Measurements from ENCODE around the gene HEMK1. TPM values are rescaled to one million over a fixed set of nuclear protein-coding genes. Genes with fewer than 3 reads are reported as not detected.

HEMK1 gene
- total RNA-seq, 1 donor from 2014 or later, result 7.8 TPM

- no peak overlapping the region for H3K4me3 ChIP-seq (ENCODE audit: low read length in 3 of 3)
- no peaks in the 10 kb centered on the region for H3K36me3 ChIP-seq (ENCODE audit: control insufficient read depth in 3 of 3, insufficient read depth in 3 of 3, low read length in 3 of 3)
- no peaks in the 10 kb centered on the region for H3K4me1 ChIP-seq (ENCODE audit: control insufficient read depth in 3 of 3, insufficient read depth in 3 of 3, low read length in 3 of 3)
- H3K27ac ChIP-seq (ENCODE audit: low read depth, low read length), result no peak overlapping the region
- no peak overlapping the region for H3K9ac ChIP-seq (ENCODE audit: low read depth in 1 of 3, low read length in 3 of 3)
- H3K9me3 ChIP-seq (ENCODE audit: control insufficient read depth in 3 of 3, low read length in 3 of 3), result no peaks in the 10 kb centered on the region
- peaks cover 5 to 15% (median 7%) of the 10 kb centered on the region in 3 donors for H3K27me3 ChIP-seq (ENCODE audit: control insufficient read depth in 3 of 3, insufficient read depth in 3 of 3, low read length in 3 of 3)
Observed at GRCh38 chr3:50532062-50532705, 37.1 kb upstream of the HEMK1 start.

DNA sequence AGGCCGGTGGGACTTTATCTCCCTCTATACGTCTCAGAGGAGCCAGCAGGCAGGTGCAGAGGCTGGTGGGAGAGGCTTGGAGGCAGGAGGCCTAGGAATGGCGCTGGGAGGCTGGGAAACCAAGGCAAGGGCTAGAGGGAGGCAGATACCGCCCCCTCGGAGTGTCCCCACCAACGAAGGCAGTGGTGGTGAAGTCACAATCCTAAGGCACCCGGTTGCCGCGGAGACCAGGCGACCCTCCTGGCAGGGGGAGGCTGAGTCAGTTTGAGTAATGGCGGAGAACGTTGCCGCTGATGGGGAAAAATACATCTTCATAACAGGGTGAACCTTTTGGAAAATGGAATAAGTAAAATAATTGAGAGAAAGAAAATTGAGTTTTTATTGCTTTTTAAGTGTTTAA, 36.0 kb upstream of the HEMK1 start:
- Histone ChIP-seq H3K4me1 (ENCODE audit: control insufficient read depth in 3 of 3, insufficient read depth in 3 of 3, low read length in 3 of 3) (no peaks in the 10 kb centered on the region), H3K36me3 (ENCODE audit: control insufficient read depth in 3 of 3, insufficient read depth in 3 of 3, low read length in 3 of 3) (no peaks in the 10 kb centered on the region), H3K9ac (ENCODE audit: low read depth in 1 of 3, low read length in 3 of 3) (no peak overlapping the region), H3K9me3 (ENCODE audit: control insufficient read depth in 3 of 3, low read length in 3 of 3) (no peaks in the 10 kb centered on the region), H3K27me3 (ENCODE audit: control insufficient read depth in 3 of 3, insufficient read depth in 3 of 3, low read length in 3 of 3) (peaks cover 5 to 15% (median 7%) of the 10 kb centered on the region in 3 donors), H3K27ac (ENCODE audit: low read depth, low read length) (no peak overlapping the region), H3K4me3 (ENCODE audit: low read length in 3 of 3) (no peak overlapping the region)

- peaks cover 5 to 15% (median 7%) of the 10 kb centered on the region in 3 donors for H3K27me3 ChIP-seq (ENCODE audit: control insufficient read depth in 3 of 3, insufficient read depth in 3 of 3, low read length in 3 of 3)
- no peak overlapping the region for H3K4me3 ChIP-seq (ENCODE audit: low read length in 3 of 3)
- no peak overlapping the region for H3K27ac ChIP-seq (ENCODE audit: low read depth, low read length)
- H3K36me3 ChIP-seq (ENCODE audit: control insufficient read depth in 3 of 3, insufficient read depth in 3 of 3, low read length in 3 of 3), result no peaks in the 10 kb centered on the region
- no peaks in the 10 kb centered on the region for H3K4me1 ChIP-seq (ENCODE audit: control insufficient read depth in 3 of 3, insufficient read depth in 3 of 3, low read length in 3 of 3)
- H3K9ac ChIP-seq (ENCODE audit: low read depth in 1 of 3, low read length in 3 of 3), result no peak overlapping the region
- no peaks in the 10 kb centered on the region for H3K9me3 ChIP-seq (ENCODE audit: control insufficient read depth in 3 of 3, low read length in 3 of 3)
Observed at GRCh38 chr3:50533807-50534461, 35.4 kb upstream of the HEMK1 start.

DNA sequence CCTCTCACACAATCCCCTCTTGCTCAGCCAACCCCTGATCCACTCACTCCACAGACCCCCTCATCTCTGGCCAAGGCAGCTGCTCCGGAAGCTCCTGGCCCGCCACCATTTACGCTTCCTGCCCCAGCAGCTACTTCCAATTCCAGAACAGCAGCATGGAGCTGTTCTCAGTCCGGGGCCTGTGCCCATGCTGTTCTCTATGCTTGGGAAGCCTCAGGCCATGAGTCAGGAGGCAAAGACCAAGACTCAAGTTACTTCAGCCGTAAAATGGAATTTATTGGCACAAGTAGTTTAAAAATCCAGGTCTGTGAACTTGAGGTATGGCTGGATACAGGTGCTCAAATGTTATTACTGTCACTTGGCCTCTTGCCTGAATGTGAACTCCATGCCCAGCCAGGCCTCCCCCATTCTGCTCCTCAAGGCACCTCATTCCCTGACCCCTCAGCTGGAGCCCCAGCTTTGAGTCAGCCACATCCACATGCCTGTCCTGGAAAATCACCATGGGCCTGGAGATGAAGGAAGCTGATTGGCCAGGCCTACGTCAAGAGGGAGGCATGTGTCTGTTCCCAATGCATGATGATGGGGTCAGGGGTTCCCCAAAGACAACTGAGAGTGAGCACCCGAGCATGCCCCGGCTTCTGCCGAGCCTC, 34.5 kb upstream of the HEMK1 start:
- H3K36me3 ChIP-seq (ENCODE audit: control insufficient read depth in 3 of 3, insufficient read depth in 3 of 3, low read length in 3 of 3), result no peaks in the 10 kb centered on the region
- no peak overlapping the region for H3K27ac ChIP-seq (ENCODE audit: low read depth, low read length)
- H3K4me1 ChIP-seq (ENCODE audit: control insufficient read depth in 3 of 3, insufficient read depth in 3 of 3, low read length in 3 of 3), result no peaks in the 10 kb centered on the region
- no peak overlapping the region for H3K4me3 ChIP-seq (ENCODE audit: low read length in 3 of 3)
- H3K9me3 ChIP-seq (ENCODE audit: control insufficient read depth in 3 of 3, low read length in 3 of 3), result no peaks in the 10 kb centered on the region
- no peak overlapping the region for H3K9ac ChIP-seq (ENCODE audit: low read depth in 1 of 3, low read length in 3 of 3)
- H3K27me3 ChIP-seq (ENCODE audit: control insufficient read depth in 3 of 3, insufficient read depth in 3 of 3, low read length in 3 of 3), result peaks cover 2 to 14% (median 3%) of the 10 kb centered on the region in 3 donors

GRCh38 chr3:50536471-50537180, 32.7 kb upstream of the HEMK1 start:
- Histone ChIP-seq H3K9ac (ENCODE audit: low read depth in 1 of 3, low read length in 3 of 3) (no peak overlapping the region), H3K27ac (ENCODE audit: low read depth, low read length) (no peak overlapping the region), H3K9me3 (ENCODE audit: control insufficient read depth in 3 of 3, low read length in 3 of 3) (no peaks in the 10 kb centered on the region), H3K36me3 (ENCODE audit: control insufficient read depth in 3 of 3, insufficient read depth in 3 of 3, low read length in 3 of 3) (no peaks in the 10 kb centered on the region), H3K4me1 (ENCODE audit: control insufficient read depth in 3 of 3, insufficient read depth in 3 of 3, low read length in 3 of 3) (no peaks in the 10 kb centered on the region), H3K4me3 (ENCODE audit: low read length in 3 of 3) (no peak overlapping the region), H3K27me3 (ENCODE audit: control insufficient read depth in 3 of 3, insufficient read depth in 3 of 3, low read length in 3 of 3) (peaks cover 0 to 9% (median 0%) of the 10 kb centered on the region in 3 donors)

- Histone ChIP-seq H3K9me3 (ENCODE audit: control insufficient read depth in 3 of 3, low read length in 3 of 3) (no peaks in the 10 kb centered on the region), H3K27me3 (ENCODE audit: control insufficient read depth in 3 of 3, insufficient read depth in 3 of 3, low read length in 3 of 3) (peaks cover 0 to 9% (median 0%) of the 10 kb centered on the region in 3 donors), H3K36me3 (ENCODE audit: control insufficient read depth in 3 of 3, insufficient read depth in 3 of 3, low read length in 3 of 3) (no peaks in the 10 kb centered on the region), H3K4me3 (ENCODE audit: low read length in 3 of 3) (no peak overlapping the region), H3K27ac (ENCODE audit: low read depth, low read length) (no peak overlapping the region), H3K4me1 (ENCODE audit: control insufficient read depth in 3 of 3, insufficient read depth in 3 of 3, low read length in 3 of 3) (no peaks in the 10 kb centered on the region), H3K9ac (ENCODE audit: low read depth in 1 of 3, low read length in 3 of 3) (no peak overlapping the region)
Observed at GRCh38 chr3:50537421-50538129, 31.7 kb upstream of the HEMK1 start.

GRCh38 chr3:50539356-50540286, 29.7 kb upstream of the HEMK1 start:
- H3K9me3 ChIP-seq (ENCODE audit: control insufficient read depth in 3 of 3, low read length in 3 of 3), result no peaks in the 10 kb centered on the region
- H3K27me3 ChIP-seq (ENCODE audit: control insufficient read depth in 3 of 3, insufficient read depth in 3 of 3, low read length in 3 of 3), result peaks cover 0 to 6% (median 0%) of the 10 kb centered on the region in 3 donors
- no peak overlapping the region for H3K9ac ChIP-seq (ENCODE audit: low read depth in 1 of 3, low read length in 3 of 3)
- H3K36me3 ChIP-seq (ENCODE audit: control insufficient read depth in 3 of 3, insufficient read depth in 3 of 3, low read length in 3 of 3), result no peaks in the 10 kb centered on the region
- H3K4me1 ChIP-seq (ENCODE audit: control insufficient read depth in 3 of 3, insufficient read depth in 3 of 3, low read length in 3 of 3), result no peaks in the 10 kb centered on the region
- H3K27ac ChIP-seq (ENCODE audit: low read depth, low read length), result no peak overlapping the region
- H3K4me3 ChIP-seq (ENCODE audit: low read length in 3 of 3), result no peak overlapping the region

GRCh38 chr3:50542177-50543034, 26.9 kb upstream of the HEMK1 start:
- H3K9me3 ChIP-seq (ENCODE audit: control insufficient read depth in 3 of 3, low read length in 3 of 3), result no peaks in the 10 kb centered on the region
- no peaks in the 10 kb centered on the region for H3K4me1 ChIP-seq (ENCODE audit: control insufficient read depth in 3 of 3, insufficient read depth in 3 of 3, low read length in 3 of 3)
- H3K9ac ChIP-seq (ENCODE audit: low read depth in 1 of 3, low read length in 3 of 3), result no peak overlapping the region
- no peaks in the 10 kb centered on the region for H3K36me3 ChIP-seq (ENCODE audit: control insufficient read depth in 3 of 3, insufficient read depth in 3 of 3, low read length in 3 of 3)
- H3K27me3 ChIP-seq (ENCODE audit: control insufficient read depth in 3 of 3, insufficient read depth in 3 of 3, low read length in 3 of 3), result no peaks in the 10 kb centered on the region
- H3K4me3 ChIP-seq (ENCODE audit: low read length in 3 of 3), result no peak overlapping the region
- no peak overlapping the region for H3K27ac ChIP-seq (ENCODE audit: low read depth, low read length)

Measured in skeletal muscle tissue (tissue), 4 donors.